HuH-7 (cell line): ENCODE results near the gene UHRF1.
"Not testable (repeated sequence)": the region's sequence is repeated elsewhere in the genome, so short reads cannot be mapped to it uniquely, and the experiment has no call there.

Experiments
- DNase-seq: peaks from one replicate; pipeline ENCODE4 v3.0.0; 2011; ENCODE audit warnings: low spot score

The UHRF1 gene

GRCh38 chr19:4900879-4901278 is 8.4 kb upstream of the UHRF1 start:
- not testable (repeated sequence) for DNase-seq

GRCh38 chr19:4902796-4903195 is 6.5 kb upstream of the UHRF1 start, which contains the start of gene ARRDC5:
ARRDC5 (minus strand) TSS chr19:4902896; CDS start chr19:4902825, 71 bp downstream.
- DNase-seq: no peak

- no peak for DNase-seq
These were observed 4.8 kb upstream of the UHRF1 start for GRCh38 chr19:4904481-4904880.

GRCh38 chr19:4906963-4907362 is 2.3 kb upstream of the UHRF1 start:
- DNase-seq: no peak

- no peak for DNase-seq
These were observed 941 bp upstream of the UHRF1 start for GRCh38 chr19:4908360-4908759.

- no peak for DNase-seq
These were observed 533 bp upstream of the UHRF1 start for GRCh38 chr19:4908781-4909155.

GRCh38 chr19:4909897-4910593 is 744 bp downstream of the UHRF1 start:
- DNase-seq: peak; percentile 96

GRCh38 chr19:4910594-4911281 is 1.4 kb downstream of the UHRF1 start:
- no peak for DNase-seq

GRCh38 chr19:4911314-4911713 is 2.0 kb downstream of the UHRF1 start:
- no peak for DNase-seq

GRCh38 chr19:4911786-4912672 is 2.7 kb downstream of the UHRF1 start:
- DNase-seq: peak; percentile 43

GRCh38 chr19:4913996-4914735 is 4.9 kb downstream of the UHRF1 start:
- DNase-seq: no peak

GRCh38 chr19:4914736-4915501 is 5.6 kb downstream of the UHRF1 start:
- DNase-seq: no peak

GRCh38 chr19:4916292-4917082 is 7.2 kb downstream of the UHRF1 start:
- no peak for DNase-seq

GRCh38 chr19:4922530-4923275 is 13.4 kb downstream of the UHRF1 start:
- DNase-seq: no peak

GRCh38 chr19:4923276-4923747 is 14.0 kb downstream of the UHRF1 start:
- no peak for DNase-seq

GRCh38 chr19:4929186-4929585 is 19.9 kb downstream of the UHRF1 start:
- DNase-seq: no peak

- no peak for DNase-seq
These were observed 21.4 kb downstream of the UHRF1 start for GRCh38 chr19:4930664-4931063.

GRCh38 chr19:4932711-4933110 is 23.4 kb downstream of the UHRF1 start:
- DNase-seq: no peak

GRCh38 chr19:4933528-4933927 is 24.2 kb downstream of the UHRF1 start:
- DNase-seq: no peak

GRCh38 chr19:4935444-4935843 is 26.1 kb downstream of the UHRF1 start:
- DNase-seq: no peak
